Measurements from ENCODE around the gene PCDH7.

GRCh38 chr4:30768277-30768676 lies 48.1 kb downstream of the PCDH7 start:
- TF ChIP-seq TAF1 (IDR thresholded peaks at IDR 0.05; ENCODE audit: borderline replicate concordance, low read depth, low read length) (no peak), POLR2A (IDR thresholded peaks at IDR 0.05; ENCODE audit: low read depth, low read length) (no peak)

Data from GM12892 (cell line).